GM06990 (cell line): ENCODE measurements around the gene EVPL.

Experiments
- DNase-seq: peaks from one replicate; pipeline ENCODE4 v3.0.0-alpha.2; 2011; ENCODE audit not compliant: insufficient read length; ENCODE audit errors: extremely low read depth
- H3K27me3 ChIP-seq: replicated peaks from 2 replicates; pipeline ENCODE4 v1.6.0; 2011; ENCODE audit warnings: low read length; ENCODE audit not compliant: control insufficient read depth, insufficient read depth
- H3K36me3 ChIP-seq: 2 replicates; pipeline ENCODE4 v1.5.1; 2011; ENCODE audit warnings: low read length; ENCODE audit not compliant: control insufficient read depth, insufficient read depth
- H3K4me3 ChIP-seq: replicated peaks from 2 replicates; pipeline ENCODE4 v1.5.1; 2011; ENCODE audit warnings: low read depth, mild to moderate bottlenecking, control low read depth, low read length
- CTCF ChIP-seq: IDR thresholded peaks from 2 replicates; pipeline ENCODE4 v1.5.1; 2011; ENCODE audit warnings: low read length, control low read depth, mild to moderate bottlenecking, inconsistent platforms; ENCODE audit not compliant: insufficient read depth, poor library complexity, severe bottlenecking

The EVPL gene

GRCh38 chr17:75959839-75960511 is 67.1 kb downstream of the EVPL start:
- no peak overlapping the region for H3K4me3 ChIP-seq
- no peak for DNase-seq
- TF ChIP-seq CTCF: no peak

GRCh38 chr17:75959051-75959838 is 67.9 kb downstream of the EVPL start:
- Histone ChIP-seq H3K4me3 (no peak overlapping the region), H3K36me3 (peaks cover 8% of the 10 kb centered on the region), H3K27me3 (no peaks in the 10 kb centered on the region)
- TF ChIP-seq CTCF: no peak
- no peak for DNase-seq

More at GRCh38 chr17:75959839-75960511, 67.1 kb downstream of the EVPL start:
- no peaks in the 10 kb centered on the region for H3K27me3 ChIP-seq
- H3K36me3 ChIP-seq: peaks cover 8% of the 10 kb centered on the region
